HEK293T (cell line): ENCODE results near the gene PDX1.

Experiments used
- CTCF ChIA-PET: fragments of 350-600 bp; formaldehyde crosslinking; extraction: SDS; loops from one replicate; lab custom pipeline; 2021; ENCODE audit warnings: antibody characterized with exemption, inconsistent platforms; lab: Yijun Ruan, JAX
- POLR2A ChIA-PET: fragments of 350-600 bp; formaldehyde crosslinking; extraction: SDS; loops from one replicate; lab custom pipeline; 2020; ENCODE audit warnings: antibody characterized with exemption, inconsistent platforms; lab: Yijun Ruan, JAX
- DNase-seq: peaks from one replicate; pipeline ENCODE4 v3.0.0; 2012; ENCODE audit warnings: mixed read lengths; ENCODE audit errors: extremely low spot score
- ARNT ChIP-seq: fragments of 450-650 bp; IDR thresholded peaks from 2 replicates; pipeline ENCODE4 v1.6.1; 2017; ENCODE audit warnings: mild to moderate bottlenecking
- BHLHE40 ChIP-seq: fragments of 450-650 bp; IDR thresholded peaks from 2 replicates; pipeline ENCODE4 v1.6.1; 2016; ENCODE audit warnings: mild to moderate bottlenecking, moderate library complexity, borderline replicate concordance
- CTBP1 ChIP-seq: fragments of 450-650 bp; IDR thresholded peaks from 2 replicates; pipeline ENCODE4 v1.6.1; 2016; ENCODE audit warnings: borderline replicate concordance
- ELF4 ChIP-seq: fragments of 450-650 bp; IDR thresholded peaks from 2 replicates; pipeline ENCODE4 v1.6.1; 2017; ENCODE audit warnings: antibody characterized with exemption
- FOXA1 ChIP-seq: fragments of 450-650 bp; IDR thresholded peaks from 2 replicates; pipeline ENCODE4 v1.6.1; 2016; ENCODE audit warnings: mild to moderate bottlenecking
- FOXK2 ChIP-seq: fragments of 450-650 bp; IDR thresholded peaks from 2 replicates; pipeline ENCODE4 v1.6.1; 2016; ENCODE audit warnings: mild to moderate bottlenecking
- FOXM1 ChIP-seq: fragments of 450-650 bp; IDR thresholded peaks from 2 replicates; pipeline ENCODE4 v1.6.1; 2017; ENCODE audit warnings: mild to moderate bottlenecking, borderline replicate concordance
- HDGF ChIP-seq: fragments of 450-650 bp; IDR thresholded peaks from 2 replicates; pipeline ENCODE4 v1.6.1; 2017; ENCODE audit warnings: antibody characterized with exemption, borderline replicate concordance
- L3MBTL2 ChIP-seq: fragments of 450-650 bp; conservative IDR thresholded peaks from 2 replicates; pipeline ENCODE4 v1.6.1; 2016; ENCODE audit warnings: mild to moderate bottlenecking
- LEF1 ChIP-seq: fragments of 450-650 bp; IDR thresholded peaks from 2 replicates; pipeline ENCODE4 v1.6.1; 2017; ENCODE audit warnings: mild to moderate bottlenecking, borderline replicate concordance
- NFRKB ChIP-seq: fragments of 450-650 bp; IDR thresholded peaks from 2 replicates; pipeline ENCODE4 v1.6.1; 2016; ENCODE audit warnings: mild to moderate bottlenecking, moderate library complexity
- PKNOX1 ChIP-seq: fragments of 450-650 bp; IDR thresholded peaks from 2 replicates; pipeline ENCODE4 v1.6.1; 2016
- SP1 ChIP-seq: fragments of 450-650 bp; IDR thresholded peaks from 2 replicates; pipeline ENCODE4 v1.6.1; 2017
- SUZ12 ChIP-seq: fragments of 450-650 bp; IDR thresholded peaks from 2 replicates; pipeline ENCODE4 v1.6.1; 2016; ENCODE audit warnings: mild to moderate bottlenecking
- TARDBP ChIP-seq: fragments of 450-650 bp; IDR thresholded peaks from 2 replicates; pipeline ENCODE4 v1.6.1; 2016
- ZNF384 ChIP-seq: fragments of 450-650 bp; IDR thresholded peaks from 2 replicates; pipeline ENCODE4 v1.6.1; 2016

Gene PDX1

GRCh38 chr13:27919934-27920676 is at the start of gene PDX1:
Gene PDX1 (plus strand): TSS chr13:27920000. CDS start chr13:27920139, 139 bp downstream.
- TF ChIP-seq L3MBTL2: peak; percentile 86
- no peak for TF ChIP-seq SUZ12
- no peak for TF ChIP-seq HDGF
- DNase-seq: peak; percentile 82
- POLR2A ChIA-PET: interaction anchor here (1.3 kb wide), 1 partner anchor 34 kb away, joined by 3 read pairs; no protein-coding TSS in a partner anchor
- CTCF ChIA-PET: interaction anchor here (1.6 kb wide), 1 partner anchor 34 kb away, joined by 5 read pairs; no protein-coding TSS in a partner anchor

DNA sequence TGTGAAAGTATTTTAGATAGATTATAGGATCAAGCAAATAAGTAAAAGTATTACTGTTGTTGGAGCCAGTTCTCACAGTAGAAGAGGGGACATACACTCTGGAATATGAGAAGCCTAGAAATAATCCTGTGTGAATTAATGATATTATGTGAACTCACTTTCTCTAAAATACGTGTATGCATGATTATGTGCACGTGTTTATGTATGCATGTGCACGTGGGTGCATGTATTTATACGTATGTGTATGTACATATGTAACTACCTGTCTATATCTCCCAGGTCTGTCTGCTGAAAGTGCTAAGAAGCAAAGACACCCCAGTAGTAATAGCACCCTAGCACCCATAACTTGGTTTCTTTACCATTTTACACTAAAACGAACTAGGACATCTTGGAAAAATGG is 41.5 kb upstream of the PDX1 start:
- ChIA-PET POLR2A (no interaction called here), CTCF (no interaction called here)
- no peak for TF ChIP-seq ELF4
- TF ChIP-seq BHLHE40: no peak
- no peak for TF ChIP-seq FOXM1
- TF ChIP-seq PKNOX1: no peak
- no peak for TF ChIP-seq ARNT
- no peak for TF ChIP-seq HDGF
- DNase-seq: no peak

DNA sequence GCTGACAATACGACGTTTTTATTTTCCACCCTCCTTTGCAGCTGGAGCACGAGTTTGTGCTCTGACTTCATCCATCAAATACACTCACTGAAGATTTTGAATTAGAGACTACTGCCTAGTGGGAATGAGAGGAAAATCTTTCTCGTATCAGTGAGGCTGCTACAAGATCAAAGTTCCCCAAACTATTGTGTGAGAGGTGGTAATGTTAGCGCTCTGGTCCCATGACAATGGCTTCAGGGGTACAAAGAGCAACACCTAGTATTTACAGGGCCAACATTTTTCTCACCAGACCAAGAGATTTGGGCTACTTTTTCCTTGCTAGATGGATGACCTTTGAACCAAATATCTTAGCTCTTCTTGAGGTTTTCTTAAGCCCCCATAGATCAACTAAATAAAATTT is 30.3 kb upstream of the PDX1 start:
- ChIA-PET CTCF (interaction anchor here (0.6 kb wide), 1 partner anchor 172 kb away, joined by 3 read pairs; no protein-coding TSS in a partner anchor), POLR2A (no interaction called here)
- no peak for DNase-seq
- no peak for TF ChIP-seq FOXA1
- TF ChIP-seq ELF4: no peak
- no peak for TF ChIP-seq HDGF
- no peak for TF ChIP-seq SP1
- TF ChIP-seq CTBP1: no peak
- TF ChIP-seq NFRKB: no peak
- TF ChIP-seq TARDBP: no peak
- no peak for TF ChIP-seq ARNT
- no peak for TF ChIP-seq BHLHE40
- no peak for TF ChIP-seq L3MBTL2
- TF ChIP-seq PKNOX1: no peak
- no peak for TF ChIP-seq FOXM1

GRCh38 chr13:27896726-27897125 is 23.1 kb upstream of the PDX1 start:
- ChIA-PET POLR2A (no interaction called here), CTCF (interaction anchor here (0.6 kb wide), 1 partner anchor 819 kb away, joined by 3 read pairs; no protein-coding TSS in a partner anchor)
- no peak for TF ChIP-seq TARDBP
- no peak for TF ChIP-seq NFRKB
- TF ChIP-seq ELF4: no peak
- no peak for TF ChIP-seq CTBP1
- TF ChIP-seq FOXK2: no peak
- no peak for TF ChIP-seq ZNF384
- no peak for DNase-seq

- DNase-seq: no peak
- ChIA-PET POLR2A (no interaction called here), CTCF (no interaction called here)
- TF ChIP-seq BHLHE40 (no peak), FOXA1 (no peak), ARNT (no peak), PKNOX1 (no peak), TARDBP (no peak), L3MBTL2 (no peak), ZNF384 (no peak), CTBP1 (no peak), SUZ12 (no peak), FOXK2 (no peak), NFRKB (no peak), HDGF (no peak), FOXM1 (no peak), LEF1 (no peak)
Observed at GRCh38 chr13:27904719-27905118, 15.1 kb upstream of the PDX1 start.

GRCh38 chr13:27905650-27906049 is 14.2 kb upstream of the PDX1 start:
- ChIA-PET POLR2A (no interaction called here), CTCF (no interaction called here)
- no peak for DNase-seq
- TF ChIP-seq FOXK2 (no peak), ELF4 (no peak), FOXA1 (no peak), SUZ12 (no peak), BHLHE40 (no peak), LEF1 (no peak), L3MBTL2 (no peak), HDGF (no peak), FOXM1 (no peak)
